Left kidney (tissue), 2 donors: Measurements from ENCODE around the gene ITGB5. TPM values are rescaled to one million over a fixed set of nuclear protein-coding genes. Genes with fewer than 3 reads are reported as not detected.
"Not testable (repeated sequence)": the region's sequence is repeated elsewhere in the genome, so short reads cannot be mapped to it uniquely, and the experiment has no call there.

Experiments
- DNase-seq: peaks from one replicate; pipeline ENCODE4 v3.0.0-alpha.2; 2013
- polyA plus RNA-seq: library from polyadenylated mRNA; unstranded; fragments of 120-200 nt; gene quantifications from one replicate; pipeline ENCODE4 v1.2.1, GENCODE V29; 2013; ENCODE audit not compliant: insufficient read length

Gene ITGB5
- polyA plus RNA-seq, 1 donor = 85.0 TPM

- DNase-seq = not testable (repeated sequence)
These were observed 98.1 kb downstream of the ITGB5 start for GRCh38 chr3:124789103-124789502.

- DNase-seq = no peak
These were observed 98.9 kb downstream of the ITGB5 start for GRCh38 chr3:124788254-124788745.

GRCh38 chr3:124787476-124788195 is 99.5 kb downstream of the ITGB5 start:
- DNase-seq = no peak

GRCh38 chr3:124786511-124787241 is 100.5 kb downstream of the ITGB5 start:
- DNase-seq = no peak

- DNase-seq = no peak
These were observed 101.2 kb downstream of the ITGB5 start for GRCh38 chr3:124785973-124786372.

GRCh38 chr3:124784686-124785382 is 102.3 kb downstream of the ITGB5 start:
- DNase-seq = no peak

- no peak for DNase-seq
These were observed 103.5 kb downstream of the ITGB5 start for GRCh38 chr3:124783696-124784095.

- DNase-seq = not testable (repeated sequence)
These were observed 104.8 kb downstream of the ITGB5 start for GRCh38 chr3:124782377-124782712.

- DNase-seq = no peak
These were observed 105.4 kb downstream of the ITGB5 start for GRCh38 chr3:124781476-124782376.

GRCh38 chr3:124780761-124781475 is 106.2 kb downstream of the ITGB5 start:
- no peak for DNase-seq

GRCh38 chr3:124780356-124780755 is 106.8 kb downstream of the ITGB5 start:
- DNase-seq = no peak

- no peak for DNase-seq
These were observed 107.4 kb downstream of the ITGB5 start for GRCh38 chr3:124779751-124780191.

- DNase-seq = no peak
These were observed 108.0 kb downstream of the ITGB5 start for GRCh38 chr3:124779116-124779515.

GRCh38 chr3:124777762-124778470 is 109.2 kb downstream of the ITGB5 start:
- no peak for DNase-seq

- no peak for DNase-seq
These were observed 110.3 kb downstream of the ITGB5 start for GRCh38 chr3:124776856-124777255.

- DNase-seq = no peak
These were observed 111.3 kb downstream of the ITGB5 start for GRCh38 chr3:124775877-124776276.

- DNase-seq = no peak
These were observed 112.2 kb downstream of the ITGB5 start for GRCh38 chr3:124774841-124775402.

- DNase-seq = no peak
These were observed 112.8 kb downstream of the ITGB5 start for GRCh38 chr3:124774327-124774718.

GRCh38 chr3:124773351-124774326 is 113.5 kb downstream of the ITGB5 start:
- DNase-seq = no peak
